Measurements from ENCODE around the gene FOS. TPM values are rescaled to one million over a fixed set of nuclear protein-coding genes. Genes with fewer than 3 reads are reported as not detected.

The FOS gene
- total and polyA plus RNA-seq, 2 of the 4 experiments (the other 2 are of a cell fraction) = 53.6 to 171 TPM

DNA sequence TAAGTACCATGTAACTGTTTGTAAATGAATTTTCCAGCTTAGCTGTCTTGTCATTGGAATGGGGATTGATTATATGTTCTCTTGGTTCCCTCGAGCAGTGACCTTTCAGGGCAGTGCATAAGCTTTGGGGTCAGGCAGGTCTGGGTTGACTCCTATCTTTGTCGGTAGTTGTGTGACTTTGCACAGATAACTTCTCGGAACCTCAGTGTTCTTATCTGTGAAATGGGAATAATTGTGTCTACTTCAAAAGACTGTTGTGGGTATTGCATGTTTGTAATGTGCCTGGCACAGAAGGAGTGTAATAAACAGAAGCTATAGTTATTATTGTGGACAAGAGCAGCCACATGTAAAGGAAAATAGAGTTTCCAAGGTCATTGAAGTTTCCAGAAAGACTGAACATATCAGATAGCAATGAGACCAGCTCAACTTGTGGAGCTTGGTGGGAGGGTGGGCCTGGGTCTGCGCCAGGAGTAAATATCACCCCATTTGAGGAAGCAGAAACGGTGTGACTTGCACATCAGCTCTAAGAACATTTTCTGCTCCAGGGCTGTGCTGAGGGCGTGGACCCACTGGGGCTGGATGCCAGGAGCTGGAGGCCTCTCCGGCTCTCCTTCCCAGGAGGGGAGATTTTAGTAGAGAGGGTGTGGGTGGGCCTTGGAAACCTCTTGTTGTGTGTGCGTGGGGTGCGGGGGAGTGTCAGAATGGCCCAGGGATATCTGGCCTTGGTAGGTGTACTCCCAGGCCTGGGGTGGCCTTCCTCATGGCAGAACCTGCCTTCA, 19.7 kb downstream of the FOS start:
- Histone ChIP-seq H3K36me3 (ENCODE audit: control insufficient read depth, insufficient read depth, low read length) (no peaks in the 10 kb centered on the region), H4K20me1 (ENCODE audit: insufficient read depth, low read length) (0 out of 2 replicates have a peak, but pooled peaks cover 6% of the 10 kb centered on the region), H4K8ac (ENCODE audit: low read depth in 2 of 2, low read length in 2 of 2) (no peak overlapping the region), H3K9me1 (ENCODE audit: insufficient read depth, low read length) (0 out of 2 replicates have a peak, but pooled peaks cover 8% of the 10 kb centered on the region), H2AK9ac (replicated peaks; ENCODE audit: low read depth, low read length, poor library complexity) (peak overlapping the region; percentile 56), H3K27ac (ENCODE audit: insufficient read depth, low read length) (no peak overlapping the region), H4K91ac (ENCODE audit: insufficient read depth, low read depth, low read length) (no peak overlapping the region), H3K23ac (ENCODE audit: low read depth, low read length) (no peak overlapping the region), H2BK5ac (ENCODE audit: low read depth, low read length, poor library complexity, severe bottlenecking) (no peak overlapping the region), H3K4ac (ENCODE audit: low read depth, low read length) (no peak overlapping the region), H3K4me3 (ENCODE audit: insufficient read depth, low read depth, low read length) (no peak overlapping the region), H2BK15ac (ENCODE audit: low read depth, low read length) (no peak overlapping the region), H3K9me3 (ENCODE audit: control insufficient read depth, insufficient read depth, low read length) (no peaks in the 10 kb centered on the region), H2AK5ac (ENCODE audit: low read depth, low read length) (no peak overlapping the region; the same call in 1 of the 2 replicates), H4K5ac (ENCODE audit: low read depth, low read length) (no peak overlapping the region), H3K14ac (replicated peaks; ENCODE audit: low read depth, low read length) (no peak overlapping the region), H3K27me3 (ENCODE audit: control insufficient read depth, insufficient read depth, low read length) (no peaks in the 10 kb centered on the region), H3K56ac (ENCODE audit: extremely low read depth, insufficient read depth, low read length) (no peak overlapping the region), H3K4me1 (ENCODE audit: control insufficient read depth, insufficient read depth, low read length) (peaks cover 4% of the 10 kb centered on the region; the same call in 1 of the 2 replicates), H3K18ac (ENCODE audit: low read depth, low read length) (no peak overlapping the region), H2BK20ac (ENCODE audit: low read depth, low read length) (no peak overlapping the region), H2AFZ (replicated peaks; ENCODE audit: low read length, poor library complexity) (peak overlapping the region; percentile 57), H2BK120ac (ENCODE audit: low read depth, low read length) (no peak overlapping the region), H3K79me1 (ENCODE audit: low read depth in 1 of 2, low read length in 2 of 2) (peaks cover 0 to 4% of the 10 kb centered on the region in 2 experiments; a peak in 1 of 4 replicates), H3K9ac (ENCODE audit: low read depth, low read length) (no peak overlapping the region), H3K4me2 (ENCODE audit: low read depth, low read length) (no peak overlapping the region)
- POLR2A ChIA-PET (ENCODE audit: unreplicated experiment) = no interaction called here
- BruUV-seq (replicated peaks) = no TSS peak
- no peak for TF ChIP-seq POLR2A (IDR thresholded peaks at IDR 0.05; ENCODE audit: low read depth, low read length)
- 87% methylated on average over 3 of the region's 9 CpGs; no CpG with 5 or more reads in 1 of the 2 experiments for WGBS, 2 experiments (ENCODE audit: extremely low coverage in 2 of 2, insufficient read length in 1 of 2)
- DNase-seq = no peak
- no peak for ATAC-seq (ENCODE audit: low read depth)
- CTCF ChIA-PET = interaction anchor here (0.6 to 1.4 kb wide), 2 partner anchors 190 to 203 kb away, joined by 3 to 5 read pairs; no protein-coding TSS in a partner anchor
- intact Hi-C loops (cut with micrococcal nuclease) (loop anchor here (10.0 kb wide), 1 partner anchor 354 kb away; no protein-coding TSS in a partner anchor), in situ Hi-C loops (cut with MboI; ENCODE audit: low sequenced_read_pairs) (loop anchor here (25.0 kb wide), 1 partner anchor 1739 kb away; the partner anchor contains the start of gene IRF2BPL), dilution Hi-C loops (cut with HindIII; ENCODE audit: low sequenced_read_pairs, unreplicated experiment) (no loop called here)

Data from IMR-90 (cell line).